Measurements from ENCODE around the gene B3GALT6.
"Not testable (repeated sequence)": the region's sequence is repeated elsewhere in the genome, so short reads cannot be mapped to it uniquely, and the experiment has no call there.

Gene B3GALT6

DNA sequence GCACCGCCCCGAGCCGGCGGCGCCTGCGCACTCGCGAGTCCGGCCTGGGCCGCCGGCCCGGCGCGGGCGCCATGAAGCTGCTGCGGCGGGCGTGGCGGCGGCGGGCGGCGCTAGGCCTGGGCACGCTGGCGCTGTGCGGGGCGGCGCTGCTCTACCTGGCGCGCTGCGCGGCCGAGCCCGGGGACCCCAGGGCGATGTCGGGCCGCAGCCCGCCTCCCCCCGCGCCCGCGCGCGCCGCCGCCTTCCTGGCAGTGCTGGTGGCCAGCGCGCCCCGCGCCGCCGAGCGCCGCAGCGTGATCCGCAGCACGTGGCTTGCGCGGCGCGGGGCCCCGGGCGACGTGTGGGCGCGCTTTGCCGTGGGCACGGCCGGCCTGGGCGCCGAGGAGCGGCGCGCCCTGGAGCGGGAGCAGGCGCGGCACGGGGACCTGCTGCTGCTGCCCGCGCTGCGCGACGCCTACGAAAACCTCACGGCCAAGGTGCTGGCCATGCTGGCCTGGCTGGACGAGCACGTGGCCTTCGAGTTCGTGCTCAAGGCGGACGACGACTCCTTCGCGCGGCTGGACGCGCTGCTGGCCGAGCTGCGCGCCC lies at the start of gene B3GALT6:
B3GALT6 (plus strand) TSS at position 30 of the 588 bp plus-strand sequence; CDS start at position 72, 42 bp downstream.
- no peak for DNase-seq

DNA sequence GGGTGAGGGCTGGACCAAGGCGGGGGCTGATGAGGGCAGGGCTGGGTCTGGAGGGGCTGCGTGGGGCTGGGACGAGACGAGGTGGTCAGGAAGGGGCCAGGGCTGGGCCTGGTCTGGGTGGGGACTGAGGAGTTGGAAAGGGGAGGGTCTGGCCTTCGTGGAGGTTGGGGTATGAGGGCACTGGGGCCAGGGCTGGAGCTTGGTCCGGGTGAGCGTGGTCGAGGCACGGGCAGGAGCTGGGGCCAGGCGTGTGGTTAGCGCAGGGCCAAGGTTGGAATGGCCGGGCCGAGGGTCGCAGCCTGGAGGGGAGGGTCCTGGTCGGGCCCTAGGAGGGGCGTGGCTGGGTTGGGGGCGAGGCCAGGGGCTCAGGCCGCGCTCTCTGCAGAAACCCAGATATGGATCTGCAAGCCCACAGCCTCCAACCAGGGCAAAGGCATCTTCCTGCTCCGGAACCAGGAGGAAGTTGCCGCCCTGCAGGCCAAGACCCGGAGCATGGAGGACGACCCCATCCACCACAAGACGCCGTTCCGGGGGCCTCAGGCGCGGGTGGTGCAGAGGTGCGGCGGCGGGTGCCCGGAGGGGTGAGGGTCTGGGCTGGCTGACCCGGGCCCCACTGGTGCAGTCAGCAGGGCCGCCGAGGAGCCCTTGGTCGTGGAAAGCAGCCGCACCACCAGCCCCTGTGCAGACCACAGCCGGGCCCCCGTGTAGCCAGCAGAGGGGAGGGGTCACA lies 49.4 kb upstream of the B3GALT6 start:
- no peak for DNase-seq

DNA sequence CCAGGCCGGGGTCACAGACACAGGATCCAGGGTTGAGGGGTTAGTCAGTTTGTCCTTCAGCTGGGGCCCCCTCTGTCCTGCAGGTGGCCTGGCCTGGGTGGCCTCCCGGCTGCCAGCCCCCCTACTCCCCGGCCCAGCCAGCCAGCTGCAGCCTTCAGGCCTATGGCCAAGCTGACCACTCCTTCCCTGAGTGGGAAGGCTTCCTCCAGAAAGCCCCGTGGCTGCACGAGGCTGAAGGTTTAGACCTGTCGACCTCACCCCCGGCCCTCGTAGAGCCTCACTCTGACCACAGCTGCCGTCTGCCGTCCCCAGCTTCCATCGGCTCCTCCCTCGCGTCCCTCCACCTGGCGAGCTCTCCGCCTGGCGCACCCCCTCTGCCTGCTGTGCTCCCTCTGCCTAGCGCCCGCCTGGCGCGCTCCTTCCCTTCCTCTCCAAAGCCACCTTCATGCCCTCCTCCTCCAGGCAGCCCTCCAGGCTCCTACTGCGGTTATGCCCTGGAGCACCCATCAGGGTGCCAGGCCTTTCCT lies 48.8 kb upstream of the B3GALT6 start:
- no peak for DNase-seq

DNA sequence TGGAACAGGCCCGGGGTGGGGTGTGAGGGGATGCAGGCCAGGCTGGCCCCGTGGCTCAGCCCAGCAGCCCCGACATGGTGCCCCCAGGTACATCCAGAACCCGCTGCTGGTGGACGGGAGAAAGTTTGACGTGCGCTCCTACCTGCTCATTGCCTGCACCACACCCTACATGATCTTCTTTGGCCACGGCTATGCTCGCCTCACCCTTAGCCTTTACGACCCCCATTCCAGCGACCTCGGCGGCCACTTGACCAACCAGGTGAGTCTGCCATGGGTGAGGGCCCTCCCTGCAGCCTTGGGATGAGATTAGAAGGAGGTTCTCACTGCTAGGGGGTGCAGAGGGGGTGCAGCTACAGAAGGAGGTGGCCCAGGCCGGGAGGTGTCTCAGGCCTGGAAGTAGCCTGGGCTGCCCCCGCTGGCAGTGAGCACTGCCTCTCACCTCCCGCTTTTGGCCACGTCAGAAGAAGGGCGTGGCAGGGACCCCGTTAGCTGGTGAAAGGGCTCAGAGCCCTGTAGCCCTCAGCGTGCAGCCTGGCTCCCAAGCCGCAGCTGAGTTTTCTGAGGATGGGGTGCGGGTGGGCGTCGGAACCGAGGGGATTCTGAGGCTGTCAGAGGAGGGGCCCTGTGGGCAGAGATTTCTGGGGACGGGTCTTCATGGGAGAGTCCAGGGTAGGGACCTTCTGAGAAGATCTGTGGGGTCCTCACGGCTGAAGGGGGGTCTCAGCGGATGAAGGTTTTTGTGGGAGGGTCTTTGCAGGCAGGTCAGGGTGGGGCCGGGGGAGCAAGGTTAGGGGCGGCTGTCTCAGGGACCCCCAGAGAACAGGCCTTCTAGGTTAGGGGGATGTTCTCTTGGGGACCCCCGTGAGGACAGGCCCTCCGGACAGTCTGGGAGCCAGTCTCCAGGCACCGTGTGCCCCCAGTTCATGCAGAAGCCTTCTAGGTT lies 47.9 kb upstream of the B3GALT6 start:
- no peak for DNase-seq

DNA sequence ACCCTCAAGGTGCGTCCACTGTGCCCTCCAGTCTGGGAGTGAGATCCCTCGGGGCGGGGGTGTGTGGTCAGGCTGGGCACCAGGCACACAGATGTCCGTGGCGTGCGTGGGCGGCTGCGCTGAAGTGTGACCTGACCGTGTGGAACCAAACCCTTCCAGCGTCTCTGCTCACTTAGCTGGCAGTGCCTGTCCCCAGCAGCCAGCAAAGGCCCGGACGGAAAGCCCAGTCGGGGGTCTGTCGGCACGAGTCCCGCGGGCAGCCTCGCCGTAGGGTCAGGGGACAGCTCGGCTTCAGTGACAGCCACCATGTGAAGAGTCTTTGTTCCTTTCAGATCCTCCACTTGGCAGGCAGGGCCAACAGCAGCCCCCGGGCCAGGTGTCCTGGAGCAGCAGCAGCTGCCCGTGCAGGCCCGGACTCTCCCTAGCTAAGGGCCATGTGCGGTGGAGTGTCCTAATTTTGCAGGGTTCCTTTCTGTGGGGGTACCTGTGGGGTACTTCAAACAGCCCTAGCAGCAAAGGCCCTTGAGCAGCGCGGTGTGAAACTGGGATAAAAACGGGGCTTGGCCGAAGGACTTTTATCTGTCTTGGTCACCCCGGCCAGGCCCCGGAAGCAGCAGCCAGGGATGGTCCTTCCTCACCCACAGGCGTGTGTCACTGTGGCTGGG lies 46.8 kb upstream of the B3GALT6 start:
- DNase-seq, result no peak

DNA sequence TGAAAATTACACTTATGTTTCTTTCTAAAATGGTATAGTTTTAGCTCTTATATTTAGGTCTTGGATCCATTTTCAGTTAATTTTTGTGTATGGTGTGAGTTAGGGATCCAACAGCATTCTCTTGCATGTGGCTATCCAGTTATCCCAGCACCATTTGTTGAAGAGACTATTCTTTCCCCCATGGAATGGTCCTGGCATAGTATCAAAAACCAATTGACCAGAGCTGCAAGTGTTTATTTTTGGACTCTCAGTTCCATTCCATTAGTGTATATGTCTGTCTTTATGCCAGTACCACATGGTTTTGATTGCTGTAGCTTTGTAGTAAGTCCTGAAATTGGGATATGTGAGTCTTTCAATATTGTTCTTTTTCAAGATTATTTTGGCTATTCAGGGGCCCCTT lies 44.1 kb upstream of the B3GALT6 start:
- no peak for DNase-seq

DNA sequence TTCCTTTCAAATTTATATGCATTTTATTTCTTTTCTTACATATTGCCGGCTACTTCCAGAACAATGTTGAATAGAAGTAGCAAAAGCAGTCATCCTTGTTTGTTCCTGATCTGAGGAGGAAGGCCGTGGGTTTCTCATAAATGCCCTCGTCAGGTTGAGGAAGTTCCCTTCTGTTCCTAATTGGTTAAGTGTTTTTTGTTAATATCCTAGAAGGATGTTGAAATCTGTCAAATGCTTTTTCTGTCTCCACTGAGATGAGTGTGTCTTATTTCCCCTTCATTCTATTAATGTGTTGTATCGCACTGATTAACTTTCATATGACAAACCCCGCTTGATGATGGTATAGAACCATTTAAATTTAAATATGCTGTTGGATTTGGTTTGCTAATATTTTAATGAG lies 42.9 kb upstream of the B3GALT6 start:
- no peak for DNase-seq

DNA sequence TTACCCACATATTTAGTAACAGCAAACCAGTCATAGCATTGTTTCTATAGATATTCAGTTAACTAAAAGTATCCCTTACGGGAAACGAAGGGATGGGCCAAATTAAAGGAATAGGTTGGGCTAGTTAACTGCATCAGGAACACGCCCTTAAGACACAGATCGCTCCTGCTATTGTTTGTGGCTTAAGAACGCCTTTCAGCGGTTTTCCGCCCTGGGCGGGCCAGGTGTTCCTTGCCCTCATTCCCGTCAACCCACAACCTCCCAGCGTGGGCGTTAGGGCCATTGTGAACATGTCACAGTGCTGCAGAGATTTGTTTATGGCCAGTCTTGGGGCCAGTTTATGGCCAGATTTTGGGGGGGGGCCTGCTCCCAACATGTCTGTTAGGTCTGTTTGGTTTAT lies 40.3 kb upstream of the B3GALT6 start:
- DNase-seq, result no peak

DNA sequence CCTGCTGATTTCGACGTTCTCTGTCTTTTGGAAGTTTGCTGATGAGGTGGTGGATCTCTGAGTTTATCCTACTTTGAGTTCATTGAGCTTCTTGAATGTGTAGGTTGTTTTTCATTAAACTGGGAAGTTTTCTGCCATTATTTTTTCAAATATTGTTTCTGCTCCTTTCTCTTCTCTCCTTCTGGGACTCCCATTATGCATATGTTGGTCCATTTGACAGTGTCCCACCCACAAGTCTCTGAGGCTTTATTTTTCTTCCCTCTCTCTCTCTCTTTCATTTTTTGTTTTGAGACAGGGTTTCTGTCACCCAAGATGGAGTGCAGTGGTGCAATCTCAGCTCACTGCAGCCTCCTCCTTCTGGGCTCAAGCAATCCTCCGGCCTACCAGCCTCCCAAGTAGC lies 37.3 kb upstream of the B3GALT6 start:
- no peak for DNase-seq

DNA sequence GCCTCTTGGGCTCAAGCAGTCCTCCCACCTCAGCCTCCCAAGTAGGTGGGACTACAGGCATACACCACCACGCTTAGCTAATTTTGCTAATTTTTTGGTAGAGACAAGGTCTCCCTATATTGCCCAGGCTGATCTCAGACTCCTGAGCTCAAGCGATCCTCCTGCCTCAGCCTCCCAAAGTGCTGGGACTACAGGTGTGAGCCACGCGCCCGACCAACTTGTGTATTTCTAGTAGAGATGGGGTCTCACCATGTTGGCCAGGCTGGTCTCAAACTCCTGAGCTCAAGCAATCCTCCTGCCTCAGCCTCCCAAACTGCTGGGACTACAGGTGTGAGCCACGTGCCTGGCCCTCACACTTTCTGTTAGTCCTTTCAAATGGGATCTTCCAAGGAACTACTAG lies 36.3 kb upstream of the B3GALT6 start:
- DNase-seq, result not testable (repeated sequence)

DNA sequence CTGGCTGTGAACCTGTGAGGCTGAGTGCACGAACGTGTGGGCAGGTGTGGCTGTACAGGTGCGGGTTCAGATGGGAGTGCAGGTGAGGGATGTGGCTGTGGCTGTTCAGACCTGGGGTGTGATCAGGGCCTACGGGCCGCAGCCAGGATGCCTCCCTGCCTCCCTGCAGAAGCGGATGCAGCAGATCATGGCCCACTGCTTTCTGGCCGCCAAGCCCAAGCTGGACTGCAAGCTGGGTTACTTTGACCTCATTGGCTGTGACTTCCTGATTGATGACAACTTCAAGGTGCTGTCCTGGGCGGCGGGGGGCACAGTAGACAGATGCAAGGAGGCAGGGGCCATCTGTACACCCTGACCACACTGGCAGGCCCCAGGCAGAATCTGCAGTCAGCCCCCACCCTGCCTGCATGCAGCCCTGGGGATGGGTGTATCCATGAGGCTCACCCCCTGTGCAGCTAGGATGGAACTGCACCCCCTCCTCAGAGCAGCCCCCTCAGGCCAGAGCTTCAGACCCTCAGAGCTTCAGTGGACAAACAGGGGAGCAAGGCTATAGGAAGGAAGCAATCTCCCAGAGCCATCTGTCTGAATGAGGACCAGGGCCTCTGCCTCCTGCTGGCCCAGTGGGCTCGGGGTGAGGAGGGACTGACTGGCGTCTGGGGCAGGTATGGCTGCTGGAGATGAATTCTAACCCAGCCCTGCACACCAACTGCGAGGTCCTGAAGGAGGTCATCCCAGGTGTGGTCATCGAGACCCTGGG lies 35.4 kb upstream of the B3GALT6 start:
- DNase-seq, result no peak

DNA sequence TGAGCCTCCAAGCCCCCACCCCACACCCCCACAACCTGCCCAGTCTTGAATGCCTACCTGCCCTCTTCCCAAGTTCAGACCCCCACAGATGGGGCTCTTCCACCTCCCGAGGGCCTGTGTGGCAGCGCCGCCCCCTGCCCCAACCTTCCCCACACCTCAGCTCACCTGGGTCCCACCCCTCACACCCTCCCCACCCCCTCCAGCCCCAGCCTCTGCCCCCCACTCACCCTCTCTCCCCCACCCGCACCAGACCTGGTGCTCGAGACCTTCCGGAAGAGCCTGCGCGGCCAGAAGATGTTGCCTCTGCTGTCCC lies 34.9 kb upstream of the B3GALT6 start:
- no peak for DNase-seq

DNA sequence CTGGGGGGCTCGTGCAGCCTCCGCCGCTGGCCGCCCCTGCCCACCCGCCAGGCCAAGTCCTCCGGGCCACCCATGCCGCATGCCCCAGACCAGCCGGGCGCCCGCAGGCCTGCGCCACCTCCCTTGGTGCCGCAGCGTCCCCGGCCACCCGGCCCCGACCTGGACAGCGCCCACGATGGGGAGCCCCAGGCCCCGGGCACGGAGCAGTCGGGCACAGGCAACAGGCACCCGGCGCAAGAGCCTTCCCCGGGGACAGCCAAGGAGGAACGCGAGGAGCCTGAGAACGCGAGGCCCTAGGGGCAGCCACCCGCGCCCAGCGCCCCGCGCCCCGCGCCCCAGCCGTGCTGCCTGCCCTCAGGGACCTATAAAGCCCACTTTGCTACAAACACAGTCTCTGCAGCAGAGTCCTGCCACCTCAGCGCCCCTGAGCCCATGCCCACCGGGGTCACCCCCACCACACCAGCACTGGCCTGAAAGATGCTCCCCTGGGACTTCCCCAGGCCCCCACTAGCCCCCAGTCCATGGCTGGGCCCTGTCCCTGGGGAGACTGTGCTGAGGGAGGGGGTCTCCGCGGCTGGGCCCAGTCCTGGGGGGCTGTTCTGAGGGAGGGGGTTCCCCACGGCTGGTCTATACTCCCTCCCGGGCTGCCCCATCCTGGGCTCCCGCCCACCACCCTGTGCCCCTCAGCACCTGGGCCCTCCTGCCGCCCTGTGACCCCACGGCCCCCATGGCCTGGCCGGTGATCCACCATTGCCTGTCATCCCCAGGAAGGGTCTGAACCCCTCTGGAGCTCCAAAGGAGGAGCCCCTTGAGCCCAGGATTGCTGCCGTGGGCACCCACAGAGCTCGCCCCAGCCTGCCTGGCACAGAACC lies 34.2 kb upstream of the B3GALT6 start:
- no peak for DNase-seq

DNA sequence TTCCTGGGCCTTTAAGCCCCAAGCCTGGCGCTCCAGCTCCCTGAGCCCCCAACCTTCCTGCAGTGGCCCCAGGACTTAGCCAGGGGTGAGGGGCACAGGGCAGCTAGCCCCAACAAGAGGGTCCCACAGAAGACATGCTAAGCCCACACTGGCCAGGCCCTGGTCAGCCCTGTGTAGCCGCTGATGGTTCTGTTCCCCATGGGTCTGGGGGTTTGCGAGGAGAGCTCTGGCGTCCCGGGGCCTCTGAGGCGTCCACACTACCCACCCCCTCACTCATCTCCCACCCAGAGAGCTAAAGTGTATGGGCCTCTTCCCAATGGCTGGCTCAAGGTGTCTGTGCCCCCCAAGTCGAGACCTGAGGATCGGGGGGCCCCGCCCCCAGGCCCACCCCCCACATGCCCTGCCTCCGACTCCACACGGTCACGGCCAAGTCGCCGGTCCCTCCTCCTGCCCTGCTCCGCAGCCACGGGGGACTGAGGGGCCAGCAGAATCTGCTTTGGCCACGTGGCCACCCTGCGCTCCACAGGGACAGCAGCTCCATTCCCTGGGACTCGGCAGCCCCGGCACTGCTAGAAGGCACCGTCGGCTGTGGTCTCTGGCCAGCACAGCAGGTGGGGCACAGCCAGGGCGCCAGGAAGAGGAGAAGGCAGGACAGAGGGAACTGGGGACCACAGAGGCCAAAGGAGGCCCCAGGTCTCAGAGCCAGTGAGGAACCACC lies 33.5 kb upstream of the B3GALT6 start:
- DNase-seq, result no peak

DNA sequence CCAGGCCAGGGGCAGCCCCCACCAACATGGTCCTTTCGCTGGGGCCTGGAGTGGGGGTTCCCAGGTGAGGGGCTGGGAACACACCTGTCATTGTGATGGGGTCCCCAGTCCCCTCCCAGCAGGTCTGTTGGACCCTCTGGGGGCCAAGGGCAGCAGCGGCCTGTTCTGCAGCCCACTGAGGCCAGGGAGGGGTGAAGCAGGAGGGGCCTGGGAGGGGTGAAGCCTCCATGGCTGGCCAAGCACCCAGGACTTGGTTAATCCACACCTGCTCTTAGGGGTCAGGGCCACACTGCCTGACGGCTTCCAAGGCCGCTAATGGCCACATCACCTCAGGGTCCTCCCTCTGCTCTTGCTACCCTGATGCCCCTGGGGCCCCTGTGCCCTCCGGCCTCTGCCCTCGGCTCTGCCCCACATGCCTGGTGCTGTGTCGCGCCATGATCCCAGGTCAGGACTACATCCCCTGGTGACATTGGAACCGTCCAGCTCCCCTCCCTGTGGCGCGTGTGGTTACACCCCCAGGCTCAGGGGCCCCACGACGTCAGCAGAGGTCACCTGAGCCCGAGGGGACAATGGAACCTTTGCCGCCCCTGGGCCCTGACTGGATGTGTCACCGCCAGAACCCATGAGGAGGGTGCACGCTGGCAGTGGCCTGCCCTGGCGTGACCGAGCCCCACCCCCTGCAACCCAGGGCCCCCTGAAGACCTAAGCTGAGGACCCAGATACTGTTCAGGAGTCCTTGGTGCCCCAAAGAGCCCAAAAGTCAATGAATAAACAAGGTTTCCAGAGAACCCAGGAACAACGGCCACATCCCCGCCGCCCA lies 32.7 kb upstream of the B3GALT6 start:
- no peak for DNase-seq

DNA sequence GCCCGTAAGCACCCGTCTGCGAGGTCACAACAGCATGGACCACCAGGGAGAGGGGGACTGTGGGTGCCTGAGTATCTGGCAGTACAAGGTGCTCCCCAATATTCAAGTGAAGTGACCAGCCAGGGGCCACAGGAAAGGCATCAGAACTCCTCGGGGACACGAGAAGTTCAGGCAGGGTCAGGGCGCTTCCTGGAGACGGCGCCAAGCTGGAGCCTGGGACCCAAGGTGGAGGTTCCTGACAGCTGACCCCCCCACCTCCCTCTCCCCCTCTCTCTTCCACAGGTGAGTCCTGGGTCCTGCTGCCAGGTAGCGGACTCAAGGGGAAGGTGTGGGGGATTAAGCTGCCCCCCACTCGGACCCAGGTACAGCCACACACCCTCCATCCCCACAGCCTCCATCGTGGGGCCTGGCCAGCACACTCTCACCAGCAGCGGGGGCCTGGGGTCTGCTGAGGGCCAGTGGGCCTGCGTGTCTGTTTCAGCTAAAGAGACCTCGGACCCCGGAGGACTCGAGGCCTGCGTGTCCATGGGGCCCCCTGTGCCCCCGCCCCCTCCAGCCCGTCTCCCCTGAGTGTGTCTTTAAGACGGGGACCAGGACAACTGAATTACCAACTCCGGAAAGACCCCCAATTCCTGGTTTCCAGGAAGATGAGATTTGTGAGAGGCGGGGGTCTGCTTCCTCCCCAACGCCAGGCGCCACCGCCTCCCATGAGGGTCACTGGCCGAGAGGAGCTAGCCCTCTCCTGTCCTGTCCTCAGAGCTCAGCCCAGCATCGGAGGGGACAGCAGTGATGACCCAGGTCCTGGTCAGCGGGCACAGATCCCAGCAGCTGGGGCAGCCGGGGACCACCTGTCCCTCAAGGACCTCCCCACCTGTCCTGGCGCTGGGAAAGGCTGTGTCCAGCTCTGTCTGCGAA lies 31.8 kb upstream of the B3GALT6 start:
- DNase-seq, result no peak

DNA sequence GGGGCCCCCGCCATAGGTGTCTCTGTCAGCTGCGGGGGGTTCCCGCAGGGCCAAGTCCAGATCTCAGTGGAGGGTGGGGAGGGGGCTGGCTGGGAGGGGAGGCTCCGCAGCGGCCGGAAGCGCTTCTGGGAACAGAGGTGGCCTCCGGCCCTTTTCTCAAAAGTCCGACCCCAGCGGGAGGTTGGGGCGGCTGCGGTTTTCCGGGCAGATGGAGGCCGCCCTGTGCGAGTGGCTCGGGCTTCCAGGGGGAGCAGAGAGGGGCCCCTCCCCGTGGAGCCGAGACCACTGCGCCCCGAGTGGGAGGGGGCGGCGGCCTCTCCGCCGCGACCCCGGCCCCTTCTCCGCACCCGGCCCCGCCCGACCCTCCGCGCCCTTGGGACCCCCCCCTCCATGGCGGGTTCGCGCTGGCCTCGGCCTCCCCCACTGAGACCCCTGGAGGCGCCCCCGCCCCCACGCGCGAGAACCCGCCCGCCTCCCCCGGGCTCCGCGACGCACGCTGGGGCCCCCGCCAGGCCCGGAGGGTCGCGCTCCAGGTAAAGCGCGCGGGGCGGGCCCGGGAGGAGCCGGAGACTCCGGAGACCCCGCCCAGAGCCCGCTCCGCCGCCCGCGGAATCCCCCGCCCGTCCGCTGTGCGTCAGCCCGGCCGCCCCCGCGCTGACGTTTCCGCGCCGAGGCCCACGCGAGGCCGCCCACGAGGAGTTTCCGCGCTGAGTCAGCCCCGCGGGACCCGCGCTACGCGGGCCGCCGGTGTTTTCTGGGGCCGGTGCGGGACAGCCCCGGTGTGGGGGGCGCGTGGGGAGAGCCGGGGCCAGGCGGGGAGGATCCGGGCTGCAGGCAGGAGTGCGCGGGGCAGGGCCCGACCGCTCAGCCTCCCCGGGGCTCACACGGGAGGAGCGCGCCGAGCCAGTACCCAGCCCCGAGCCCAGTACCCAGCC lies 30.9 kb upstream of the B3GALT6 start:
- peak; percentile 91 for DNase-seq
